ENCODE data around the gene SLC26A1. TPM values are rescaled to one million over a fixed set of nuclear protein-coding genes. Genes with fewer than 3 reads are reported as not detected.

SLC26A1 gene
- total RNA-seq, 1 experiment from 2014 or later, result 0.85 TPM

DNA sequence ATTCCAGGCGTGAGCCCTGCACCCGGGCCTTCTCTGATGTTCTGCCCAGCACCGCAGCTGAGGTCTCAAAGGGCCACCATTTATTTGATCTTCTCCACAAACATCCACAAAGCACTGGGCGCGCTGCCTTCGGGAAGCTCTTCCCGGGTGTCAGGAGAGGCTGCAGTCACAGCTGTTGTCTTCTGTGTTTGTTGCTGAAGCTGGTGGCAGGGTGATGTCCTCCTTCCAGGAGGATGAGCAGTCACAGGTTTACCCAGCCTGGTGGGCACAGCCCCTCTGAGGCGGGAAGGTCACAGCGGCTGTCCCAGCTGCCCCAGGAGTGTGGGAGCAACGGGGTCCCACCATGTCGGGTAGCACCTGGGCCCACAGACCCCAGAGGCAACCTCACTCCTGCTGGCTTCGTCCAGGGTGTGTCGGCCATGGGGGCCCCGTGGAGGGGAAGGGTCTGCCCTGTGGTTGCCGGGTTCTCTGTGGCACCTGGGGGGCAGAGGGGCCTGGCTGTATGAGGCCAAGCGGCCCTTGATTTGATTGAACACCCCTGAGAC lies 45.8 kb upstream of the SLC26A1 start (continued):
- TF ChIP-seq, protein P1, sequence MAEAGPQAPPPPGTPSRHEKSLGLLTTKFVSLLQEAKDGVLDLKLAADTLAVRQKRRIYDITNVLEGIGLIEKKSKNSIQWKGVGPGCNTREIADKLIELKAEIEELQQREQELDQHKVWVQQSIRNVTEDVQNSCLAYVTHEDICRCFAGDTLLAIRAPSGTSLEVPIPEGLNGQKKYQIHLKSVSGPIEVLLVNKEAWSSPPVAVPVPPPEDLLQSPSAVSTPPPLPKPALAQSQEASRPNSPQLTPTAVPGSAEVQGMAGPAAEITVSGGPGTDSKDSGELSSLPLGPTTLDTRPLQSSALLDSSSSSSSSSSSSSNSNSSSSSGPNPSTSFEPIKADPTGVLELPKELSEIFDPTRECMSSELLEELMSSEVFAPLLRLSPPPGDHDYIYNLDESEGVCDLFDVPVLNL (CRISPR knock-in tag; IDR thresholded peaks at IDR 0.05; ENCODE audit: borderline replicate concordance, low read depth), result no peak
- TF ChIP-seq ZNF416 (CRISPR knock-in tag; IDR thresholded peaks at IDR 0.05) (no peak), HMGA2 (CRISPR knock-in tag; IDR thresholded peaks at IDR 0.05) (no peak), ESRRA (CRISPR knock-in tag; IDR thresholded peaks at IDR 0.05; ENCODE audit: borderline replicate concordance) (no peak), SMAD4 (CRISPR knock-in tag; IDR thresholded peaks at IDR 0.05) (no peak), NFE2L1 (CRISPR knock-in tag; IDR thresholded peaks at IDR 0.05) (no peak)
- TF ChIP-seq, protein P2, sequence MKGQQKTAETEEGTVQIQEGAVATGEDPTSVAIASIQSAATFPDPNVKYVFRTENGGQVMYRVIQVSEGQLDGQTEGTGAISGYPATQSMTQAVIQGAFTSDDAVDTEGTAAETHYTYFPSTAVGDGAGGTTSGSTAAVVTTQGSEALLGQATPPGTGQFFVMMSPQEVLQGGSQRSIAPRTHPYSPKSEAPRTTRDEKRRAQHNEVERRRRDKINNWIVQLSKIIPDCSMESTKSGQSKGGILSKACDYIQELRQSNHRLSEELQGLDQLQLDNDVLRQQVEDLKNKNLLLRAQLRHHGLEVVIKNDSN (CRISPR knock-in tag; IDR thresholded peaks at IDR 0.05), result no peak
- TF ChIP-seq, protein P3, sequence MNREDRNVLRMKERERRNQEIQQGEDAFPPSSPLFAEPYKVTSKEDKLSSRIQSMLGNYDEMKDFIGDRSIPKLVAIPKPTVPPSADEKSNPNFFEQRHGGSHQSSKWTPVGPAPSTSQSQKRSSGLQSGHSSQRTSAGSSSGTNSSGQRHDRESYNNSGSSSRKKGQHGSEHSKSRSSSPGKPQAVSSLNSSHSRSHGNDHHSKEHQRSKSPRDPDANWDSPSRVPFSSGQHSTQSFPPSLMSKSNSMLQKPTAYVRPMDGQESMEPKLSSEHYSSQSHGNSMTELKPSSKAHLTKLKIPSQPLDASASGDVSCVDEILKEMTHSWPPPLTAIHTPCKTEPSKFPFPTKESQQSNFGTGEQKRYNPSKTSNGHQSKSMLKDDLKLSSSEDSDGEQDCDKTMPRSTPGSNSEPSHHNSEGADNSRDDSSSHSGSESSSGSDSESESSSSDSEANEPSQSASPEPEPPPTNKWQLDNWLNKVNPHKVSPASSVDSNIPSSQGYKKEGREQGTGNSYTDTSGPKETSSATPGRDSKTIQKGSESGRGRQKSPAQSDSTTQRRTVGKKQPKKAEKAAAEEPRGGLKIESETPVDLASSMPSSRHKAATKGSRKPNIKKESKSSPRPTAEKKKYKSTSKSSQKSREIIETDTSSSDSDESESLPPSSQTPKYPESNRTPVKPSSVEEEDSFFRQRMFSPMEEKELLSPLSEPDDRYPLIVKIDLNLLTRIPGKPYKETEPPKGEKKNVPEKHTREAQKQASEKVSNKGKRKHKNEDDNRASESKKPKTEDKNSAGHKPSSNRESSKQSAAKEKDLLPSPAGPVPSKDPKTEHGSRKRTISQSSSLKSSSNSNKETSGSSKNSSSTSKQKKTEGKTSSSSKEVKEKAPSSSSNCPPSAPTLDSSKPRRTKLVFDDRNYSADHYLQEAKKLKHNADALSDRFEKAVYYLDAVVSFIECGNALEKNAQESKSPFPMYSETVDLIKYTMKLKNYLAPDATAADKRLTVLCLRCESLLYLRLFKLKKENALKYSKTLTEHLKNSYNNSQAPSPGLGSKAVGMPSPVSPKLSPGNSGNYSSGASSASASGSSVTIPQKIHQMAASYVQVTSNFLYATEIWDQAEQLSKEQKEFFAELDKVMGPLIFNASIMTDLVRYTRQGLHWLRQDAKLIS (CRISPR knock-in tag; IDR thresholded peaks at IDR 0.05; ENCODE audit: borderline replicate concordance), result no peak

DNA sequence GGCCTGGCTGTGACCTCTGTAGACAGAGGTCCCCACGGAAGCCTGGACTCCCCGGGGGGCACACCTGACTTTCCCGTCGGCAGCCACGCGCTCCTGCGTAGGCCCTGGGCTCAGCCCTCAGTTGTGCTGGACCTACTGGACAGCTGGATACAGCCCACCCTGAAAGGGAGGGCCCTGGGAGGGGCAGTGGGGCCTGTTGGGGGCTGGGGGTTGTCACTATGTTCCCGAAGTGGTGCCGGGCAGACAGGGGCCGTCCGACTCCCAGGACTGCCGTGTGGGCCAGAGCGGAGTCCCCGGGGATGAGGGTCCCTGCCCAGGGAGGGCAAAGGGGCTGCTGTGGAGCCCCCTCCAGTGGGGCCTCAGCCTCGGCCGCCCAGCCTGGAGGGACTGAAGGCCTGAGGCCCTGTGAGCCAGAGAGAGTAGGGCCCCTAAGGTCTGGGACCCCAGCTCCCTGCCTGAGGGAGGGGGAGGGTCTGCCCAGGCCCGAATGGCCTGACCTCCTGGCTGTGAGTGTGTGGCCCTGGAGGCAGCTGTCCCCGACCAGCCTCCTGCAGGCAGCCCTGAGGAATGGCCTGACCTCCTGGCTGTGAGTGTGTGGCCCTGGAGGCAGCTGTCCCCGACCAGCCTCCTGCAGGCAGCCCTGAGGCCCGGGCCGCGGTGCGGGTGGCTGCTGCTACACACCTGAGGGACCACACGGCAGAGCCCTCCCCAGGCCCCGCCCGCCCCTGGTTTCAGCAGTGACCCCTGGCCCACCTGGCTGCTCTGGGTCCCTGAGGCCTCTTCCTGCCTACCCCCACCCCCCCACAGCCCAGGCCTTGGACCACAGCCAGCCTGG lies 44.0 kb upstream of the SLC26A1 start:
- ChIA-PET POLR2A (no interaction called here), CTCF (interaction anchor here (1.3 to 1.4 kb wide), 2 partner anchors 27 to 50 kb away, joined by 3 to 5 read pairs; no protein-coding TSS in a partner anchor)
- Mint-ChIP-seq H3K9me3 (no peaks in the 10 kb centered on the region), H3K4me1 (0 out of 2 replicates have a peak, but pooled peaks cover 3% of the 10 kb centered on the region), H3K36me3 (no peaks in the 10 kb centered on the region), H3K4me3 (no peak overlapping the region), H3K27ac (no peak overlapping the region), H3K27me3 (ENCODE audit: low read depth) (no peaks in the 10 kb centered on the region)
- DNase-seq (ENCODE audit: low spot score), result no peak
- peak; percentile 12 for ATAC-seq
- TF ChIP-seq, protein P4, sequence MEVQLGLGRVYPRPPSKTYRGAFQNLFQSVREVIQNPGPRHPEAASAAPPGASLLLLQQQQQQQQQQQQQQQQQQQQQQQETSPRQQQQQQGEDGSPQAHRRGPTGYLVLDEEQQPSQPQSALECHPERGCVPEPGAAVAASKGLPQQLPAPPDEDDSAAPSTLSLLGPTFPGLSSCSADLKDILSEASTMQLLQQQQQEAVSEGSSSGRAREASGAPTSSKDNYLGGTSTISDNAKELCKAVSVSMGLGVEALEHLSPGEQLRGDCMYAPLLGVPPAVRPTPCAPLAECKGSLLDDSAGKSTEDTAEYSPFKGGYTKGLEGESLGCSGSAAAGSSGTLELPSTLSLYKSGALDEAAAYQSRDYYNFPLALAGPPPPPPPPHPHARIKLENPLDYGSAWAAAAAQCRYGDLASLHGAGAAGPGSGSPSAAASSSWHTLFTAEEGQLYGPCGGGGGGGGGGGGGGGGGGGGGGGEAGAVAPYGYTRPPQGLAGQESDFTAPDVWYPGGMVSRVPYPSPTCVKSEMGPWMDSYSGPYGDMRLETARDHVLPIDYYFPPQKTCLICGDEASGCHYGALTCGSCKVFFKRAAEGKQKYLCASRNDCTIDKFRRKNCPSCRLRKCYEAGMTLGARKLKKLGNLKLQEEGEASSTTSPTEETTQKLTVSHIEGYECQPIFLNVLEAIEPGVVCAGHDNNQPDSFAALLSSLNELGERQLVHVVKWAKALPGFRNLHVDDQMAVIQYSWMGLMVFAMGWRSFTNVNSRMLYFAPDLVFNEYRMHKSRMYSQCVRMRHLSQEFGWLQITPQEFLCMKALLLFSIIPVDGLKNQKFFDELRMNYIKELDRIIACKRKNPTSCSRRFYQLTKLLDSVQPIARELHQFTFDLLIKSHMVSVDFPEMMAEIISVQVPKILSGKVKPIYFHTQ (CRISPR knock-in tag; IDR thresholded peaks at IDR 0.05), result no peak
- TF ChIP-seq HMGA2 (CRISPR knock-in tag; IDR thresholded peaks at IDR 0.05), result no peak
- no peak for TF ChIP-seq JAZF1 (CRISPR knock-in tag; IDR thresholded peaks at IDR 0.05)
- no peak for TF ChIP-seq GRHL2 (CRISPR knock-in tag; IDR thresholded peaks at IDR 0.05; ENCODE audit: insufficient replicate concordance, severe bottlenecking)
- TF ChIP-seq TCF7 (CRISPR knock-in tag; IDR thresholded peaks at IDR 0.05; ENCODE audit: low read depth), result no peak

DNA sequence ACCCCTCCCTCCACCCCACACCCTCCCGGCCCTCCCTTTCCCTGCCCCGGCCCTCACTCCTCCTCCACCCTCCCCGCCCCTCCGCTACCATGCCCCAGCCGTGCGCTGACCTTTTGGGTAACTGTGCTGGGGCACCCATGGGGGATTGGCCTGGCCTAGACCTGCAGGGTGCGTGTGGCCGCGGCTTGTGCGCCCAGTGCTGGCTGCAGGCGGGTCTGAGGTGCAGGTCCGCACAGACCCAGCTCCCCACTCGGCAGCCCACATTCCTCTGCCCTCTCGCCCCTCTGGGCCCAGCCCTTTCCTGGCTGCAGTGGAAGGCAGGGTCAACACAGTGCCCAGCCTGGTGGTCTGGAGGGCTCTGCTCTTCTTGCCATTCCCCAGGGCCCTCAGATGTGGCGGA lies 42.9 kb upstream of the SLC26A1 start:
- POLR2A ChIA-PET, result no interaction called here
- no peak overlapping the region for H3K4me3 Mint-ChIP-seq
- ATAC-seq (no peak), DNase-seq (ENCODE audit: low spot score) (no peak)
- no peak overlapping the region for H3K27ac Mint-ChIP-seq
- CTCF ChIA-PET, result interaction anchor here (1.3 to 1.4 kb wide), 2 partner anchors 26 to 49 kb away, joined by 3 to 5 read pairs; no protein-coding TSS in a partner anchor
- H3K9me3 Mint-ChIP-seq, result no peaks in the 10 kb centered on the region
- TF ChIP-seq, protein P2 (CRISPR knock-in tag; IDR thresholded peaks at IDR 0.05), result no peak
- TF ChIP-seq ELF4 (CRISPR knock-in tag; IDR thresholded peaks at IDR 0.05; ENCODE audit: low read depth), result no peak
- H3K4me1 Mint-ChIP-seq, result no peaks in the 10 kb centered on the region
- H3K27me3 Mint-ChIP-seq (ENCODE audit: low read depth), result no peaks in the 10 kb centered on the region
- no peaks in the 10 kb centered on the region for H3K36me3 Mint-ChIP-seq
